Activated T-cell treated with anti-CD3 and anti-CD28 coated beads, Interleukin-2, amount 50 U/mL, for 1 hour (primary cell): ENCODE measurements around the gene ABCC3.
"Not testable (repeated sequence)": the region's sequence is repeated elsewhere in the genome, so short reads cannot be mapped to it uniquely, and the experiment has no call there.

Experiments
- DNase-seq: peaks from one replicate; pipeline ENCODE4 v3.0.0-alpha.2; 2020

Gene ABCC3

DNA sequence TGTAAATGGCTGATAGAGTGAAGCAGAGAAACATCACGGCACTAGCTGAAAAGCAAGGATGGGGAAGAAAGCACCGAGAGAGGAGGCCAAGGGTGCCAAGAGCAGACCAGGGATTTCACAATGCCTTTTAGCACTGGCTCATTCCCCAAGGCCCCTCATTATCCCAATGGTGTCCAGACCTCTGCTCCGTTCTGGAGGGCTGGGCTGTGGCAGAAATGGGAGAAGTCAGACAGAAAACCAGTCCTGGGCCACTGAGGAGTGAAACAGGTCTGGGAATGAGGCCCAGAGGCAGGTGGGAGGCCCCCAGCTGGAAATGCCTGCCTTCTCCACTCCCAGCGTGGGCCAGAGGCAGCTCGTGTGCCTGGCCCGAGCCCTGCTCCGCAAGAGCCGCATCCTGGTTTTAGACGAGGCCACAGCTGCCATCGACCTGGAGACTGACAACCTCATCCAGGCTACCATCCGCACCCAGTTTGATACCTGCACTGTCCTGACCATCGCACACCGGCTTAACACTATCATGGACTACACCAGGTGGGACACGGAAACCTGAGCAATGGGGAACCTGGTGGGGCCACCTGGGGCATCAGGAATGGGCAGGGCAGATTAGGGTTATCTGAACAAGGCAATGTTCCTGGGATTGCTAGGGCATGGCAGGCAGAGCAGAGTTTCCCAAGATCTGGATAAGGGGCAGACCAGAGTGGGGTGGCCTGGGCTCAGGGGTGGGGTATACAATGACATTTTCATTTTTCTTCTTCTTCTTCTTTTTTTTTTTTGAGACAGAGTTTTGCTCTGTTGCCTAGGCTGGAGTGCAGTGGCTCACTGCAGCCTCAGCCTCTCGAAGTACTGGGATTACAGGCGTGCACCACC lies 52.8 kb downstream of the ABCC3 start:
- DNase-seq, result no peak

- DNase-seq, result no peak
These were observed 53.6 kb downstream of the ABCC3 start for GRCh38 chr17:50688245-50688644.

- no peak for DNase-seq
These were observed 54.6 kb downstream of the ABCC3 start for GRCh38 chr17:50689251-50689650.

DNA sequence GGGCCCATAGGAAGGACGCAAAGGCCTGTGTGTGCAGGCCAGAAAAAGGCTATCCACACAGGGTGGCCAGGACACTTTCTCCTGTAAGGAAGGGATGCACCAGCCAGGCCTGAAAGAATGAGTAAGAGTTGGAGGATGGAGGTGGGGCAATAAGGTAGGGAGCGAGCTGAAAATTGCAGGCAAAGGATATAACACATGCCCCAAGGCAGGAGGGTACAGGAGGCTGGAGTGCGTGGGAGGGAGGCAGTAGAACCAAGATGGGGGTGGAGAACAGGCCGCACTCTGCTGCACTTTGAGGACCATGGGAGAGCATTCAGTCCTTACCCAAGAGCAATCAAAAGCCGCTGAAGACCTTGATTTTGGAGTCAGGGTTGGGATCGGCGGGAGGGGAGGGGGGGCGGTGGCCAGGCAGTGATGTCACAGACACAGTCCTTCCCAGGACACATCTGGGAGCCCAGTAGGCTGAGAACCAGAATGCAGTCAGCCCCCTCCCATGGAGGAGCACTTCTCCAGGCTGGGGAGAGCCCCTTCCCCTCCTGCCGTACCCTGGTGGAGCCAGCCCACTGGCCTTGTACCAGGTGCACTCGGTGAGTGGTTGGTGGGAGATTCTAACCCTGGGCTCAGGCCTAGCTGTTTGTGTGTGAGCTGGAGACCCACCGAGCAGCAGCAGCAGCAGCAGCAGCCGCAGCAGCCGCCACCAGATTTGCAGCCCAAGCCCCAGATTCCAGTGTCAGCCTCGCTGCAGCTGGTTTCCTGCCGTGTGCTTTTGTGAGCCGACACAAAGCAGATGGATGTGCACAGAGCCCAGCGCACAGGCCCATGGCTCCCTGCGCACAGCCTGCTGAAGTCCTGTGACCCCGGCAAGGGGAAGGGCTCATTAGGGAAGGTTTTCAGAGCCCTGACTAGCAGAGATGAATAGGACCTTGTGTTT lies 55.5 kb downstream of the ABCC3 start:
- no peak for DNase-seq

- no peak for DNase-seq
These were observed 56.3 kb downstream of the ABCC3 start for GRCh38 chr17:50690887-50691549.

DNA sequence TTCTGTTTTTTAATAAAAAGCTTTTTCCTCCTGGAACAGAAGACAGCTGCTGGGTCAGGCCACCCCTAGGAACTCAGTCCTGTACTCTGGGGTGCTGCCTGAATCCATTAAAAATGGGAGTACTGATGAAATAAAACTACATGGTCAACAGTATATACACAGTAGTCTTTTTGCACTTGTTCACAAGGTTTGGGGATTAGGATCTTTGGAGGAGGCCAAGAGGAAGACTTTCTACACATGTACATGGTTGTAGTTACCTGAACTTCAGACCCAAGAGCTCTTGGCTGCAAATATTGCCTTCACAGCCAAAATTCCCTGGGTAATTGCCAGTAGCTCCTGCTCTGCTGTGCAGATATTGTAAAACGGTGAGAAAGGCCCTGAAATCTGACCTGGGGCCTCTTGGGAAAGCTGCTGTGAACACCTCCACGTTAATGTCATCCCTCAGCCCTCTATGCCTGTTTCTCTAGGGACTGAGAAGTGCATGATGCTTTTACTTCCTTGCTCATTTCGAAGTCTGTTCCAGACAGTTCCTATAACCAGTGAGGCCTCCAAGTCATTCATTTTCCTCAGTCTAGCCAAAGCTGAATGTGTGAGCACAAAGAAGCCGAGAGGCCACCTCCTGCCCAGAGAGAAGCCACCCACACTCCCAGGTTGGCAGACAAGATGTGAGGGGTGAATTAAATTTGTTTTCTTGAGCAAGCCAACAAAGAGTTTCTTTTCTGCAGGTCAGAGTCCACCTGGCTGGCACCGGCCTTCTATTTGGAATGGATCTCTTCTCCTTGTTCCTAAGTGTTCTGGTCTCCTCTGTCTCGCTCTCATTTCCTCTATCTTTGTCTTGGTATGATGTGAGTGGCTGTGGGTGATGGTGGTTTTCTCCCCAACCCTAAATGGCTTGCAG lies 57.1 kb downstream of the ABCC3 start:
- no peak for DNase-seq

GRCh38 chr17:50692448-50693035 lies 57.9 kb downstream of the ABCC3 start:
- no peak for DNase-seq

DNA sequence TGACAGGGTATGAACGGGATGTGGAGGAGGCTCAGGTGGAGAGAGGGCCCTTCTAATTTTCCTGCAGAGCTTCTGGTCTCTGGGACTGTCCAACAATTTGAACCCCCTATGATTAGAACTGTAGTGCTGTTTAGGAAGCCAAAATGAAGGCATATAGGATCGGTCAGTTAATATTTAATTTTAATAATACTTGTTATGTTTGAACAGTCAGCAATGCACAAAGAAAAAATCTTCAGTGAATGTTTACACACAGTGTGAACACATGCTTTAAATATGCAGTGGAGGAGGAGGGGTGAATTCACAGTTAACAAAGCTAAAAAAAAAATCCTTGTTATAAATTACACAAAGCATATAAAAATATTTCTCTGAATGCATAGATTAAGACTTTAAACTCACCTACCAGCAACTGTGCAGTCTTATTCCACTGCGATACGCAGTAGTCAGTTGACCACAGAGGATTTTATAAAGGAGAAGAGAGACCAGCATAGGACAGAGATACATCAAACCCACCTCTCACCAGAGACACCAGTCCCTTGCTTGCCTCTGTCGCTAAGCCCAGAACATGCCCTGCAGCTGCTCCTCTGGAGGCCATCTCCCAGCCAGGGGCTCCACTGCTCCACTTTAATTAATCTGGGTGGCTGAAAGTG lies 58.5 kb downstream of the ABCC3 start:
- no peak for DNase-seq

DNA sequence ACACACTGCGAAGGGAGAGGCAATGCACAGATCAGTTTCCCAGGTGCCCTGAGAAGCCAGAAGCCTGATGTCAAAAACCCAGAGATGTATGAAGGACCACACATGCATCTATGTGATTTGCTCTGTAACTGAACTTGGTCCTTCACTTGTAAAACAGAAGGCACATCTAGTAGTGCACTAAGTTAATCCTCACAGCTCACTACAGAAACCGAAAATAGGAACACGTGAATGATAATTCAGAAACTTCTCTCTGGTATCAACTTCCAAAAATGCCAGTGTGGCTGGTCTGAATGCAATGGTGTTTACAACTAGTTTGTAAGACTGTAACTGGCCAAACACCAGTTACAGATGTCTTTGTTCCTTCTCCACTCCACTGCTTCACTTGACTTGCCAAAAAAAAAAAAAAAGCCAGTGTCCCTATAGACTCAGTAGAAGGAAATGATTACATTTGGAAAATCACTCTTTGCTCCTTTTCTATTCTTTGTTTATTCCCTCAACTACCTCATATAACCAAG lies 61.7 kb downstream of the ABCC3 start:
- DNase-seq, result no peak

DNA sequence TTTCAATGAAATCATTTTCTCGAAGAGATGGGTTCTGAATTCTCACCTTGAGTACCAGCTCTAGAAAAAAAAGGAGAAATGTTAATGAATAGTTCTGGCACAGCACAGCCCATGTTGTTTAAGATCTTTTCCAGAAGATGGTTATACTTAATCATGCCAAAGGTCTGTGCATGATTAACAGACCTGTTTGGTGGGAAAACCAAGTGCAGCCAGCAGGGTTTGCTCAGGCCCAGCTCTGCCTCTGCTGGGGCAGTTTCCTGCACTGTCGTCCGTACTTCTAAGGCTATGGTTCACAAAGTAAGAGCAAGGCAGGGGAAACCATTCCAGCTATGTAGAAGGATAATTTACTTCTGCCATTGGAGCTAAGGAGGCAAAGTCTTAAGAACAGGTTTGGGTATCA lies 62.4 kb downstream of the ABCC3 start:
- no peak for DNase-seq

DNA sequence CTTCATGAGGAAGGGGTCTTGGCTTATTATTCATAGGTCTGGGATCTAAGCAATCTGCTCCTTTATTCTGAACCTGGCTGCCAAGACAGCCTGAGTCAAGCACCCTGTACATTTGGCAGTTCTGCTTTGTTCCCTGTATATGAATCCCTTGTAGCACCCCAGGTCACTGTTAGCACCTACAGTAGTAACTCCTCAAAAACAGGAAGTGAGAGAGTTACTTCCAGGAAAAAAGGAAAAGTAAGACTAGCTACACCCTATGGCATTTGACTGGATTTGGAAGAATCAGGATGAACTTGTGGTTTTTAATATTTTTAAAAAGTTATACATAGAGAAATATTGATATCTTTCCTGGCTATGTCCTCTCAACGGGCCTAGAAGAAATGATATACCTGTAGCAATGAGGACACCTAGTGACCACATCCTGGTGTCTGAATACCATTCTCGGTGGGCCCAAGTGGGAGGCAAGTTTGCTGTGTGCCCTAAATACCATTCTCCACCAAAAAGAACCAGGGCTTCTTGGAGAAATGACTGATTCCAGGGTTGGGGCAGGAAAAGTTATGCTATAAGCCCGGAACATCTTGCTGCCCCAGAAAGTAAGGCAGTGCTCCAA lies 63.1 kb downstream of the ABCC3 start:
- DNase-seq, result no peak

DNA sequence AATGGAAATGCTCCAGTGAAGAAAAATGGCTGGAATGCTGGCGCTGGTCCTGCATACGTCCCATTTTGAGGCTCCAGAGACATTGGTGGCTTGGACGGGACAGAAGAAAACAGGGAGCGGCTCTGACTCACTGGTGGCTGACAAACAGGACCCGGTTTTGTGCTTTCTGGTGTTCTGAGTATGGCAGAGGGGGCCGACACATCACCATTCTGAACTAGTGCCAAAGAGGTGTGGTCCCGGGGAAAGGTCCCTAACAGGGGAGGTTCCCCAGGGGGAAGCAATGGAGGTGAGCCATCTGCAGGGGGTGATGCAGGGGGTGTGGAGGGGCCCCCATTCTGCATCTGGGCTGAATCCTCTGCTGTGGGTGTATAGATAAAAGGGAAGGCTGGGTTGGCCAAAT lies 64.7 kb downstream of the ABCC3 start:
- DNase-seq, result no peak

GRCh38 chr17:50703162-50703561 lies 68.5 kb downstream of the ABCC3 start:
- DNase-seq, result no peak

GRCh38 chr17:50707289-50708049 lies 72.8 kb downstream of the ABCC3 start, which contains the start of gene ANKRD40:
TSS of gene ANKRD40 (minus strand) at chr17:50707914. CDS start at chr17:50707654, 260 bp downstream.
- DNase-seq, result peak; percentile 96

- DNase-seq, result no peak
These were observed 73.6 kb downstream of the ABCC3 start for GRCh38 chr17:50708050-50709000.

- not testable (repeated sequence) for DNase-seq
These were observed 74.4 kb downstream of the ABCC3 start for GRCh38 chr17:50709053-50709452.

DNA sequence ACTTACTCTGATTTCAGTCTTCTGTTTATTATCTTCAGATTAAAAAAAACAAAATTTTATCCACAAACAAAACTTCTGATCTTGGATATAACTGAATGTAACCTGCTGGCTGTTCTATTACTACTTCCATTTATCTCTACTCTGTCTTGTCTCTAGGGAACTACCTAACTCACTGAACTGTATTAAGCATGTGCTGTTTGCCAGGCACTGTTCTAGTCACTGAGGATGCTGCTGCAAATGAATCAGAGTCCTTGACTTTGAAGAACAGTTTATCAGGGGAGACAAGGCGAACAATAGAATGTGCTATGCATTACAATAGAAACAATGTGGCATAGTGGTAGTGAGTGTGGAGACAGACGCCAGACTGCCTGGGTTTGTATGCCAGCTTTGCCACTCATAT lies 75.3 kb downstream of the ABCC3 start:
- no peak for DNase-seq

GRCh38 chr17:50710650-50711049 lies 76.0 kb downstream of the ABCC3 start:
- DNase-seq, result no peak
